Panc1 (cell line): Measurements from ENCODE around the gene STK11IP. TPM values are rescaled to one million over a fixed set of nuclear protein-coding genes. Genes with fewer than 3 reads are reported as not detected.

Experiments used
- ATAC-seq: fragments of 200-7000 bp; cut with Tn5 transposase; 2 replicates; pipeline ENCODE4 v1.9.1; 2020; ENCODE audit warnings: mild to moderate bottlenecking, moderate library complexity
- BruUV-seq: library from RNA; stranded (reverse); fragments of 400-500 nt; replicated peaks from 2 replicates; lab custom pipeline; 2021; lab: Mats Ljungman, UMichigan
- CTCF ChIA-PET: fragments of 300-600 bp; sonication (Branson Sonifier 250); formaldehyde crosslinking; loops from one replicate; lab custom pipeline; 2022; ENCODE audit warnings: antibody characterized with exemption; lab: Charles Lee
- POLR2A ChIA-PET: fragments of 300-600 bp; sonication (Branson Sonifier 250); formaldehyde crosslinking; loops from one replicate; lab custom pipeline; 2022; ENCODE audit warnings: antibody characterized with exemption; lab: Charles Lee
- DNase-seq: peaks from one replicate; pipeline ENCODE4 v3.0.0-alpha.2; 2010; ENCODE audit warnings: low read depth, low spot score
- H3K27ac ChIP-seq: 2 replicates; pipeline ENCODE4 v1.5.1; 2011; ENCODE audit warnings: mild to moderate bottlenecking, low read length, inconsistent platforms
- H3K27me3 ChIP-seq: fragments of 200-500 bp; sonication (Bioruptor generic); 2 replicates; pipeline ENCODE4 v1.6.0; 2014; ENCODE audit warnings: low read length, inconsistent platforms; ENCODE audit not compliant: control insufficient read depth, insufficient read depth
- H3K36me3 ChIP-seq: fragments of 200-500 bp; sonication (Bioruptor generic); 2 replicates; pipeline ENCODE4 v1.5.1; 2014; ENCODE audit warnings: inconsistent platforms, mild to moderate bottlenecking, low read length, moderate library complexity; ENCODE audit not compliant: control insufficient read depth, insufficient read depth
- H3K4me1 ChIP-seq: 2 replicates; pipeline ENCODE4 v1.5.1; 2011; ENCODE audit warnings: inconsistent platforms, mild to moderate bottlenecking, low read length, moderate library complexity; ENCODE audit not compliant: control insufficient read depth, insufficient read depth
- H3K4me3 ChIP-seq, 2 experiments: 2 replicates each; pipeline ENCODE4 v1.5.1; 2011 to 2012; ENCODE audit warnings: low read depth in 2 of 2, low read length in 2 of 2, mild to moderate bottlenecking in 2 of 2, inconsistent platforms in 1 of 2, moderate library complexity in 1 of 2
- H3K9me3 ChIP-seq: fragments of 200-500 bp; sonication (Bioruptor generic); 2 replicates; pipeline ENCODE4 v1.5.1; 2014; ENCODE audit warnings: low read depth, mild to moderate bottlenecking, inconsistent platforms, low read length, moderate library complexity; ENCODE audit not compliant: control insufficient read depth, insufficient read depth
- POLR2AphosphoS5 ChIP-seq: IDR thresholded peaks from 2 replicates; pipeline ENCODE4 v1.6.1; 2012; ENCODE audit warnings: mild to moderate bottlenecking, low read depth, low read length, moderate library complexity
- REST ChIP-seq, 2 experiments: IDR thresholded peaks; 2 replicates each; pipeline ENCODE4 v1.6.1; 2011 to 2012; ENCODE audit warnings: low read depth in 2 of 2, control low read depth in 1 of 2, low read length in 1 of 2, mild to moderate bottlenecking in 1 of 2, moderate library complexity in 1 of 2; ENCODE audit not compliant: insufficient read depth in 1 of 2
- SIN3A ChIP-seq: IDR thresholded peaks from 2 replicates; pipeline ENCODE4 v1.6.1; 2012; ENCODE audit warnings: low read depth, mild to moderate bottlenecking, low read length, moderate library complexity, borderline replicate concordance; ENCODE audit not compliant: insufficient read depth
- TCF7L2 ChIP-seq: IDR thresholded peaks from 2 replicates; pipeline ENCODE4 v1.6.1; 2011; ENCODE audit warnings: mild to moderate bottlenecking, low read depth, low read length, inconsistent platforms
- in situ Hi-C: cut with HindIII; loops from 2 replicates; pipeline ENCODE4 v1.10.0; 2016; ENCODE audit warnings: low sequenced_read_pairs, low pct_unique_long_range_greater_than_20kb
- intact Hi-C: fragments of 100-400 bp; cut with micrococcal nuclease; formaldehyde crosslinking; loops from one replicate; pipeline ENCODE4 v1.10.0; 2022; ENCODE audit not compliant: unreplicated experiment
- total RNA-seq: library from RNA; stranded (reverse); gene quantifications from one replicate; pipeline ENCODE4 v1.2.1, GENCODE V29; 2021; ENCODE audit not compliant: unreplicated experiment
- TF ChIP-seq, protein P1 (sequence below): fragments of 450-650 bp; IDR thresholded peaks from 2 replicates; pipeline ENCODE4 v1.5.1; 2017; ENCODE audit warnings: mild to moderate bottlenecking

STK11IP gene
- total RNA-seq, 1 experiment from 2014 or later, result 48.2 TPM

GRCh38 chr2:219574484-219575311 lies 23.0 kb upstream of the STK11IP start:
- Histone ChIP-seq H3K4me1 (peaks cover 11% of the 10 kb centered on the region), H3K27me3 (no peaks in the 10 kb centered on the region), H3K4me3 (no peak overlapping the region), H3K9me3 (no peaks in the 10 kb centered on the region), H3K27ac (no peak overlapping the region), H3K36me3 (no peaks in the 10 kb centered on the region)
- DNase-seq (no peak), ATAC-seq (no peak)
- TF ChIP-seq TCF7L2, result no peak
- TF ChIP-seq SIN3A, result no peak
- no peak for TF ChIP-seq POLR2AphosphoS5
- TF ChIP-seq, protein P1, sequence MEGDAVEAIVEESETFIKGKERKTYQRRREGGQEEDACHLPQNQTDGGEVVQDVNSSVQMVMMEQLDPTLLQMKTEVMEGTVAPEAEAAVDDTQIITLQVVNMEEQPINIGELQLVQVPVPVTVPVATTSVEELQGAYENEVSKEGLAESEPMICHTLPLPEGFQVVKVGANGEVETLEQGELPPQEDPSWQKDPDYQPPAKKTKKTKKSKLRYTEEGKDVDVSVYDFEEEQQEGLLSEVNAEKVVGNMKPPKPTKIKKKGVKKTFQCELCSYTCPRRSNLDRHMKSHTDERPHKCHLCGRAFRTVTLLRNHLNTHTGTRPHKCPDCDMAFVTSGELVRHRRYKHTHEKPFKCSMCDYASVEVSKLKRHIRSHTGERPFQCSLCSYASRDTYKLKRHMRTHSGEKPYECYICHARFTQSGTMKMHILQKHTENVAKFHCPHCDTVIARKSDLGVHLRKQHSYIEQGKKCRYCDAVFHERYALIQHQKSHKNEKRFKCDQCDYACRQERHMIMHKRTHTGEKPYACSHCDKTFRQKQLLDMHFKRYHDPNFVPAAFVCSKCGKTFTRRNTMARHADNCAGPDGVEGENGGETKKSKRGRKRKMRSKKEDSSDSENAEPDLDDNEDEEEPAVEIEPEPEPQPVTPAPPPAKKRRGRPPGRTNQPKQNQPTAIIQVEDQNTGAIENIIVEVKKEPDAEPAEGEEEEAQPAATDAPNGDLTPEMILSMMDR, result no peak
- no peak for TF ChIP-seq REST (IDR thresholded peaks at IDR 0.05; ENCODE audit: insufficient read depth in 1 of 2, low read depth in 2 of 2, low read length in 1 of 2)
- intact Hi-C loops, result no loop called here
- POLR2A ChIA-PET, result no interaction called here
- no TSS peak for BruUV-seq
- CTCF ChIA-PET, result interaction anchor here (0.6 to 1.3 kb wide), 2 partner anchors 14 to 53 kb away, joined by 3 to 6 read pairs; no protein-coding TSS in a partner anchor
- in situ Hi-C loops, result no loop called here

- POLR2A ChIA-PET, result no interaction called here
Observed at GRCh38 chr2:219575566-219576504, 21.8 kb upstream of the STK11IP start.

More at GRCh38 chr2:219575566-219576504, 21.8 kb upstream of the STK11IP start:
- no TSS peak for BruUV-seq
- ATAC-seq (no peak), DNase-seq (no peak)
- H3K9me3 ChIP-seq, result no peaks in the 10 kb centered on the region
- no peak for TF ChIP-seq TCF7L2
- TF ChIP-seq SIN3A, result no peak
- no peak overlapping the region for H3K4me3 ChIP-seq
- no peaks in the 10 kb centered on the region for H3K36me3 ChIP-seq
- H3K27ac ChIP-seq, result no peak overlapping the region
- peaks cover 8% of the 10 kb centered on the region for H3K4me1 ChIP-seq
- no peaks in the 10 kb centered on the region for H3K27me3 ChIP-seq
- CTCF ChIA-PET, result interaction anchor here (0.6 kb wide), 2 partner anchors 16 to 54 kb away, joined by 3 to 6 read pairs; no protein-coding TSS in a partner anchor
- in situ Hi-C loops (no loop called here), intact Hi-C loops (no loop called here)
